ENCODE results near the gene MAEA.
"Not testable (repeated sequence)": the region's sequence is repeated elsewhere in the genome, so short reads cannot be mapped to it uniquely, and the experiment has no call there.

Gene MAEA

DNA sequence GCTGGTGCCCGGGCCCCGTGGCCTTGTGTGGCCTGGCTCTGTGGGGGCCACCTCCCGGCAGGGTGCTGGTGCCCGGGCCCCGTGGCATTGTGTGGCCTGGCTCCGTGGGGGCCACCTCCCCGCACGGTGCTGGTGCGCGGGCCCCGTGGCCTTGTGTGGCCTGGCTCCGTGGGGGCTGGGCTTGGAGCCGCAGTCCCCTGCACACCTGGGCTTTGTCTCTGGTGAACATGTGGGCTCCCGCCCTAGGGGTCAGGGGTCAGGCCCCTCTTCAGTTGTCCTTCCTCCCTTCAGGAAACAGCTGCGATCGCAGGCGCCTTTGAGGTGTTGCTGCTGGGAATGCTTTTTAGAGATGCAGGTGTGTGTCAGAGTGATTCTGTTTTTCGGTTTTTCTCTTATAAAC lies 74.5 kb downstream of the MAEA start:
- no peak for DNase-seq

DNA sequence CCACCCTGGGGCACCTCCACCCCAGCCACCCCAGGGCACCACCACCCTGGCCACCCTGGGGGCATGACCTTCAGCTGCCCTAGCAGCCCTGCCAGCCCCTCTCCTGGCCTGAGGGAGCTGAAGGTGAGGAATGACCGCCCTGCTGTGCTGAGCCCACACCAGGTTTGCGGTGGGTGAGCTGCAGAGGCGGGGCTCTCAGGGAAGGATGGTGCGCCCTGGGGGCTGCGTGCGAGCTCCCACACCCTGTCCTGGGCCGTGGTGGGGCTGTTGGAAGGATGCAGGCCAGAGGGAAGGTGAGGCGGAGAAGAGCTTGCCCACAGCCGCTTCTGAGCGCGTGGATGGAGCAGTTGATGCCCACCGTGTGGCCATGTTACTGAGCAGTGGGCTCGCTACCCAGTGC lies 75.1 kb downstream of the MAEA start:
- DNase-seq, result no peak

DNA sequence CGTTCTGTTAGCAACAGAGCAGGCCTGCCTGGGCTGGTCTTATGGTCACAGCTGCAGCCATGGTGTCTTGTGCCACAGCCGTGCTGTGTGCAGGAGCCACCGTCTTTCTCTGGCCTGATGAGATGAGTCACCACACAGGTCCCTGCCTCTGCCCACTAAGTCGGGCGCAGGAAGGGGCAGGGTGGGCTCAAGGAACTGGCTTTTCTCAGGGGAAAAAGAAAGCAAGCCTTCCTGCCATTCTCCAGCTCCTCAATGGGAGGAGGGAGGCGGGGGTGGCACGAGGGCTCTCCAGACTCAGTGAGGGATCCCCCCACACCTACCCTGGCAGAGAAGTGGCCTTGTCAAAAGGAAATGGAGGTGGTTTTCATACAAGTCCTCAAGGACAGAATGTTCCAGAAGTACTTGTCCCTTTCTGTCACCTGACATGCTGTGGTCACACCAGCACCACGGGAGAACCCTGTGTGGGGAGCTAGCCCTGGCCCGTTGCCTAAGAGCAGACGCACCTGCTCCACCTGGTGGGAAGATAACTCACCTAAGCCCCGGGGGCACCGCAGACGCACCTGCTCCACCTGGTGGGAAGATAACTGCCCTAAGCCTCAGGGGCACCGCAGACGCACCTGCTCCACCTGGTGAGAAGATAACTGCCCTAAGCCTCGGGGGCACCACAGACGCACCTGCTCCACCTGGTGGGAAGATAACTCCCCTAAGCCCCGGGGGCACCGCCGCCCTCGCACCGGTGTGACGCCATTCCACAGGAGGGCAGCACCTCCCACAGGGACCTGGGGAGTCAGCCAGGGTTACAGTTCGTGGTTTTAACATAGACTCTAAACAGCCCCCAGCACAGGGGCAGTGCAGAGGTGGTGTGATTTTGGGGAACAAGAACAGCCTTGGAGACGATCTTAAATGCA lies 75.8 kb downstream of the MAEA start:
- no peak for DNase-seq

DNA sequence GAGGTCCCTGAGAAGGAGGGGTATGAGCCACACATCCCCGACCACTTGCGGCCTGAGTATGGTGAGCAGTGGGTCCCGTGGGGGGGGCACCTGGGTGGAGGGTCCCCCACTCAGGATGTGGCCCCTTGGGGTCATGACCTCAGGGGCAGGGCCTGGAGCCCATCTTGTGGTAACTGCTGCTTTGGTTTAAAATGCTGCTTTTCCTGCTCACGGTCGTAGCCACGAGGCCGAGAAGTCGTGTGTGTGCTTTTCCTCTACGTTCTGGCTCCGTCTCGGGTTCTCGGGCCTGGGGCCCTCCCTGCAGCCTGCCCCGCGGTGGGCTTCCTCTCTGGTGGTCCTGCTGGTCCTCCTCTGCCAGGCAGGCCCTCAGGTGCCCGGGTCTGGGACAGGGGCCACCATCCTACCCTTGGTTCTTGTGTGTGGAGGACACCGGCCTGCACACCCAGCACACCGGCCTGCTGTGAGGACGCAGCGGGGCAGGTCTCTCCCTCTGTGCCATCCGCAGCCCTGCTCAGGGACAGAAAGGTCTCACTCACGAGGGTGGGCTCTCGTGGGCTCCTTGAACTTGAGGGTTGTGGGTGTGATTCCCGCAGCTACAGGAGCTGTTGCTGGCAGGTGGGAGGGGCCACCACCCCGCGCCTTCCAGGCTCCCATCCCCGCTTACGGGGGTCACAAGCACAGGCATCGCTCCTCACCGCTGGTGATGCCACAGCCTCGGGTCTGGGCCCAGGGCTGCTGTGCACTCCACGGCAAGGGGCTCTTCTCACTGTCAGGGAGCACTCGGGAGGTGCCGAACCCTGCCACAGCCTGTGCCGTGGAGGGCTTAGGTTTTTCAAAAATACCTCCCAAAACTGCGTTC lies 76.9 kb downstream of the MAEA start:
- no peak for DNase-seq

DNA sequence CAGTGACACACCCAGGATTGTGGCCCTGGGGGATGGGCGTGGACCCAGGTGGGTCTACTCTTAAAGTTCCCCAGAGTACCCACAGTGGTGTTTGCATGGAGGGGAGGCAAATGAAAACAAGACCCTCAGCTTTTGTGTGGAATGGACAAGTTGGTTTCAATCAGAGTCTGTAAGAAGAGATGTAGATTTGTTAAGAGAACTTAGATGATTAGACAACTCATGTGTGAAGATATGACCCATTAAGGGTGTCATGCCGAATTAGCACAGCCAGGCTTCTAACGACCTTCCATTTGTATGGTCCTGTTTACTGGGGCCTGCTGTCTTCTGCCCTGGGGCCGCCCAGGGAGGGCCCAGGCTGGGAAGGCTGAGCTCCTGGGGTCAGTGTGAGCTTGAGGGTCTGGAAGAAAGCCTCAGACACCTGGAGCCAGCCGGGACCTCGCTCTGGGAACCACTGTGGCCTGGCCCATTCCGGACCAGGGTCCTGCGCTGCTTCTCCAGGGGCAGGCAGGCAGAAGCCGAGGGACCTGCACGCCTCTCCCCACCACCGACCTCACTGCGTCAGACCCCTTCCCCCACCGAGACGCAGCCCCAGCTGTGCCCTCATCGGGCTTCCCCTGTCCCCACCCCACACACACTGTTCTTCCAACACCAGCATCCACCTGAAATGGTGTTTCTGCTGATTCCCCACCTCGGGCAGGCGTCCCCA lies 77.7 kb downstream of the MAEA start:
- no peak for DNase-seq

DNA sequence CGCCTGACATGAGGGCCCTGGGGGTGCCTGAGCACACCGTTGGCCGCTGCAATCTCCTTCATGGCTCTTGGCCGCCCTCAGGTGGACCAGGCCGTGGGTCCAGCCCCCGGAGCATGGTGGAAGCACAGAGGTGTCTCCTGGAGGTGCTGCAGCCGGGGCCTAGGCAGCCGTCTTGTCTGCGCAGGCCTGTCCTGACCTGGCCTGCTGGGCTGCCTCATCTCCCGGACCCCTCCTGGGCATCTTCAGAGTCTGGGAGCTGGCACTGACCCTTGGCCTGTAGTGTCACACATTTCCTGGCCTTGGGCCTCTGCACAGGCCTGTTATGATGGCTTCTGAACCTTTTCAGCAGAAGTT lies 78.2 kb downstream of the MAEA start:
- DNase-seq, result no peak

DNA sequence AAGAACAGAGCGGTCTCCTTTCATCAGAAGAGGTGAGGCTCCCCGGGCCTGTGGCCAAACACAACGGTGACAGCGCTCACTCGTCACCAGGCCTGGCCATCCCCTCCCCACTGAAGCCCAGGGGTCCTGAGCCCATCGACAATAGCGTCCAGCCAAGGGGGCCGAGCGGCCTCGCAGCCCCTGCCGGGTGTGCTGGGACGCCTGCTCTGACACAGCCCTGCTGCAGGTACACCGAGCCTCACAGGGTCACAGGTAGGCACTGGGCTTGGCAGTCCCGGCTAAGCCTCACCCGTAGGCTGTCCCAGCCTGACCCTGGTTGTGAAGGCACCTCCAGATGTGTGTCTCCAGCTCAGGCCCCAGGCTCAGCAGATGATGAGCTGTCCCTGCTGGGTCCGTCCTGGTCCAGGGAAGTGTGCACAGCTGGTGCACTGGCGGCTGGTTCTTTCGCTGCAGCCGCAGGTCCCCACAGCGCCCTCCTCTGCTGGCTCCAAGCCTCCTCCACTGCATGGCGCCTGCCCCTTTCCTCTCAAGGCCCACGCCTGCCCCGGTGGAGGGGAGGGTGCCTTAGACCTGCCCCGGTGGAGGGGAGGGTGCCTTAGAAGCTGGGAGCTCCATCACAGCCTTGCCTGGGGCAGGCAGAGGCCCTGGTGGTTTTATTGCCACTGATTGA lies 78.9 kb downstream of the MAEA start:
- no peak for DNase-seq

DNA sequence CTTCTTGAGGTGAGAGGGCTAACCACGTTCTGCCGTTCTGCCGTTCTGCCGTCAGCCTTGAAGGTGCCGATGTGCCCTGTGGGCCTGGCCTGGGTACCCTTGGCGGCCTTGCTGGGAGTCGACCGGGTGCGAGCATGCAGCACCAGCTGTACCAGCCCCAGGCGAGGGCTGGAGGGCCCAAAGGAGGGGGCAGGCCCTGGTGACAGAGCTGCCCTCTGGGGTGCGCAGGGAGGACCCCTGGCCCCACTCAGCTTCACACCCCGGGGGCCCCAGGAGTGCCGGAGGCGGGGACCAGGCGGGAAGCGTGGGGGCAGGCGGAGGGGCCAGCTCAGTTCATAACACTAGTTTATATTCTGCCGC lies 79.4 kb downstream of the MAEA start:
- no peak for DNase-seq

DNA sequence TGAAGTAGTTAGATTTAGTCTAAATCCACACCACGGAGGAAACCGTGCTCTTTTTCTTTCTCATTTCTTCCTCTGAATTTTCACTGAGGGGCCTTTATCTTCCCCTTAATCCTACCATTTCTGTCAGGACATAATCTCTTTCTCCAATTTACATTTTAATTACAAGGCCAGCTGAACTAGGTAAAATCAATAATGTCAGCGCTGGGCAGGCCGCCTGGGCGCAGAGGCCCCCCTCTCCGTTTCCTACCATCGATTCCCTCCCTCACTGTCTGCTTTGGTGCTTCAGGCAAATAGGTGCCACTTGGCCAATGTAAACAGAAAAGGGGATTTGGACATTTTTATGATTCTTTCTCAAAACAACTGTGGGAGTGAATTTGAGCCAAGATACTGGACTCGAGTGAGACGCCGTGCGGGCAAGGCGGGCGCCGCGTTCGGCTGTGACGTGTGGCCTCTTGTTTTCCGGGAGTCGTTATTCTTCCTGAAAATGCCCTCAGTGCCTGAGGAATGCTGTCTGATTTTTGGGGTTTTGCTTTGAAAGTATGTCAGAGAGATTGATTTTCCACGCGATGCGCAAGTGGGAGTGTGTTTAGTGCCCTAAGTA lies 79.9 kb downstream of the MAEA start:
- DNase-seq, result no peak

DNA sequence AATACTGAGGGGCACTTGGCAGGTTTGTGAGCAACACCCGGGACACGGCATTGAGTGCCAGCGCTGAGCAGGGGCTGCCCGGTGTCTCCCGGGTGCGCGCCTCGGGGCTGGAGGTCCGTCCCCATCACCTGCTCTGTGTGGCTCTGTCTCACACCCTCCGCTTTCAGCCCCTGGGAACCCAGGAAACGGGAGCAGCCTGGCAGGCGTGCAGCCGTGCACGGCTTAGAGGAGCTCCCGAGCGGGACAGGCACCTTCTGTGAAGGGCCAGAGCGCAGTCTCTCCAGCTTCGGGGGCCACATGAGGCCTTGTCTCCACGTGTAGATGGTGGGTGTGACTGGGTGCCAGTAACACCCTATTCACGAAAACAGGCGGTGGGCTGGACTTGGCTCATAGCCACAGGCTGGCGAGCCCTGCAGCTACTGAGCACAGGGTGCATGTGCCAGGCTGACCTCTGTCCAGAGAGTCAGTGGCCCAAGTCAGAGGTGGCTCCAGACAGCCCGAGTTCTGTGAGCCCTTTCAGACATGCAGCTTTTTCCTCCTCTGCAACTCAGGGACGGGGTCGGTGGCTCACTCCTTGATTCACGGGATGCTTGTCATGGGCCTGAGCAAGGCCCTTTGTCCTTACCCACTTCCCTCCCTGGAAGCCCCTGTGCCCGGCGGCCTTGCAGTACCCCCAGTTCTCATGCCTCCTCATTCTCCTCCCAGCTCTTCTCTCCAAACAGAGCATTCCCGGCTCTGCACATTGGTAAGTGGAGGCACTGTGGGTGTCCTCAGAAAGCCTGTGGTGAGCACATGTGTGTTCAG lies 80.8 kb downstream of the MAEA start:
- no peak for DNase-seq

DNA sequence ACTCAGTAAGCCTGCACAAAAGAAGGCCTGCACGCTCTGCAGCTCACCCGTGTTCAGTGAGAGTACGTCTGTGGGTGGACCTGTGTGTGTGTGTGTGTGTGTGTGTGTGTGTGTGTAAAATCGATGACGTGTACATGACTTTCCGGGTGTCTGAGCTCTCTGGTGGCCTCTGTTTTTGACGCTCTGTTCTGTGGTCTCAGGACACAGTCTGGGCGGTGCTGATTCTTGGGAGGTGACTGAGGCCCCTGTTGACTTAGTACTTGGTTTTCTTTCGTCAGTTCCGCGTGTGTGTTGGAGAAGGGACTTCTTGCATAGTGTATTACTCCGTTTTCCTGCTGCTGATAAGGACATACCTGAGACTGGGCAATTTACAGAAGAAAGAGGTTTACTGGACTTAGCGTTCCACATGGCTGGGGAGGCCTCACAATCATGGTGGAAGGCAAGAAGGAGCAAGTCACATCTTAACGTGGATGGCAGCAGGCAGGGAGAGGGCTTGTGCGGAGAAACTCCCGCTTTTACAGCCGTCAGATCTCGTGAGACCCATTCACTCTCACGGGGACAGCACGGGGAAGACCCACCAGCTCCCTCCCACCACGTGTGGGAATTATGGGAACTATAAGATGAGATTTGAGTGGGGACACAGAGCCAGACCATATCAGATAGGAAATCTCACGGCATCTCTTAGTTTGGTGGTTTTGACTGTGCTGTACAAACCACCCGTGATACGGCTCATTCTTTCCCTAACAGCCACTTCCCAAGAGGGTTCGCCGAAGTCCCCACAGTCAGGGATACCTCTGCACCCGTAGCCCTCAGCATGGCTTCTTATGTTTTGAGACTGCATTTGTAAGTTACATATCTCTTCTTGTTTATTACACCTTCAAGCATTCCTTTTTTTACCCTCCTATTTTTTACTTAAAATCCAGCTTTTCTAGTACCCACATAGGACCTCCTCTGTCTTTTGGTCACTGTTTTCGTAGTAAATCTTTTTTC lies 81.8 kb downstream of the MAEA start:
- DNase-seq, result no peak

DNA sequence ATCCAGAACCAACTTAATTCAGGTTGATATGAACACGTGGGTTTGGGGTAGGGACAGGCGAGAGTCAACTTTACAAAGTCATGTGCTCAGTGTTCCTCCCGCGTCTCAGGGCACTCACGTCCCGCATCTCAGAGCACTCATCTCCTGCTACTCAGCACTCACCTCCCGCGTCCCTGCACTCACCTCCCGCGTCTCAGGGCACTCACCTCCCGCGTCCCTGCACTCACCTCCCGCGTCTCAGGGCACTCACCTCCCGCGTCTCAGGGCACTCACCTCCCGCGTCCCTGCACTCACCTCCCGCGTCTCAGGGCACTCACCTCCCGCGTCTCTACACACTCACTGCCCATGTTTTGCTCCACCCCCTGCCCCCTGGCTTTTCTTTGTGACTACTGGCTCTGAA lies 82.9 kb downstream of the MAEA start:
- not testable (repeated sequence) for DNase-seq

DNA sequence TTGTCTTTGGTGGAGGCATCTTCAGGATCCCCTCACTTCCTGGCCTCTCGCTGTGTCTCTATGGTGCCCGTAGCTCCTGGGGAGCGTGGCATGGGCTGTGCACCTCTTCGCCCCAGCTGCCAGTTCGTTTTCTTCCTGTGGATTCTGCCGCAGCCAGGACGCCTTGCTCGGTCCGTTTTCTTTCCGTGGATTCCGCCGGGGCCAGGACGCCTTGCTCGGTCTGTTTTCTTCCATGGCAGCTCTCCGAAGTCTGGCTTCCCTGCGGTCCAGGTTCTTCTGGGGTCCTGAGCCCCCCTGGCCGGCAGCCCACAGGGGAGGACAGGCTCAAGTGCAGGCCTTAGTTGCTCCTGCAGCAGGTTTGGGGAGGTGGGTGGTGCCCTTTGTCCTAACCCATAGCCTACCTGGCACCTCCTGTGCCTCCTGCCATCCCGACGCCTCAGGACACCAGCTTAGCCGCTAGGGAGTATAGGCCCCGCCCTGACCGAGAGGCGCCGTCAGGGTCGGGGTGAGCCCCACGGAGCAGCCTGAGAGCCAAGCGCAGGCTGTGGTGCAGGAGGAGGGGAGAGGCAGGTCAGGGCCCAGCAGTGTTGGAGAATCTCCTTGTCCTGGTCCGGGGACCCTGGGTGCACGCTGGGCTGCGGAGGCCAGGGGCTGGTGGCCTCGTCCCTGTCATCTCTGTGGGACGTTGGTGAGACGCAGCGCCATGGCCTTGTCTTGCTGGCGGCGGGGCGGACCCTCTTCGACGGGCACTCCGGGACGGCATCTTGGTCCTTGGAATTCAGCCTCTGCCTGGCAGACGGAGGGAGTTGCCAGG lies 84.4 kb downstream of the MAEA start:
- DNase-seq, result no peak

DNA sequence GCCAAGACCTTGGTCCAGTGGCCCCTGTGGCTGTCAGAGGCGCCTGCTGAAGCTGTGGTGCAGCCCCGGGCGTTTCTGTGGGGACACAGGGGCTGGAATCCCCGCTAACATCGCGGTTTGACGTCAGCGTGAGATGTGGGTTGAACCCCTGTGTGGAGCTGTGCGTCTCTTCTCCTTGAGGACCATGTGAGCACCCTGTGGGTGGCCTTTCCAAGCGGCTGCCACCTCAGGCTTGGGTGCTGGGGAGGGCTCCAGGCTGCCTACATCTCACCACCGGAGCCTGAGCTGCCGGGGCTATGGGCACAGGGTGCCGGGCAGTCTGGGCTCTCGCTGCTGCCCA lies 85.0 kb downstream of the MAEA start:
- no peak for DNase-seq

DNA sequence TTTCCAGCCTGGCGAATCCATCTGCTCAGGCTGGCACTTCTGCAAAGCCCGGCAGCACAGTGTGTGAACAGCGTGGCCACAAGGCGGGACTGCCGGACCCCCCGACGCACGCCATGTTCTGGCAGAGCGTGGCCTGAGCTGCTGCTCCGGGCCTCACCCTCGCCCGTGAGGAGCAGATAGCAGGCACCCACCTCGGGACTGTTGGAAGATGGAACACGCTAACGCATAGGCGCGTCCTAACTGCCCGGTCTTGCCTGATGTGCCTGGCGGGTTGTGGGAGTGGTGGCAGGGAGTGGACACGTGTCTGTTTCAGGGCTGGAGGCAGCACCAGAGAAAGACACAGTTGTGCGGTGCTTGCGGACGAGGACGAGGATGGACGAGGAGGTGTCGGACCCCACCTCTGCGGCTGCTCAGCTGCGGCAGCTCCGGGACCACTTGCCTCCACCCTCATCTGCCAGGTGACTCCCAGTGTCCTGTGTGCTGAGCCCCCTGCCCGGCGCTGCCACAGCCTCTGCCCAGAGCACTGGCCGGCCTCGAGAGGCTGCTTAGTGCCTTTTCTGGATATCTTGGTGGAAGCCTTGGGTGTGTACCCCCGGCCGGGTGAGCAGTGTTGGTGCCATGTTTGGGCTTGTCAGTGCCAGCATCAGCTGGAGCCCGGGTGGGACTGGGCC lies 85.5 kb downstream of the MAEA start:
- no peak for DNase-seq

DNA sequence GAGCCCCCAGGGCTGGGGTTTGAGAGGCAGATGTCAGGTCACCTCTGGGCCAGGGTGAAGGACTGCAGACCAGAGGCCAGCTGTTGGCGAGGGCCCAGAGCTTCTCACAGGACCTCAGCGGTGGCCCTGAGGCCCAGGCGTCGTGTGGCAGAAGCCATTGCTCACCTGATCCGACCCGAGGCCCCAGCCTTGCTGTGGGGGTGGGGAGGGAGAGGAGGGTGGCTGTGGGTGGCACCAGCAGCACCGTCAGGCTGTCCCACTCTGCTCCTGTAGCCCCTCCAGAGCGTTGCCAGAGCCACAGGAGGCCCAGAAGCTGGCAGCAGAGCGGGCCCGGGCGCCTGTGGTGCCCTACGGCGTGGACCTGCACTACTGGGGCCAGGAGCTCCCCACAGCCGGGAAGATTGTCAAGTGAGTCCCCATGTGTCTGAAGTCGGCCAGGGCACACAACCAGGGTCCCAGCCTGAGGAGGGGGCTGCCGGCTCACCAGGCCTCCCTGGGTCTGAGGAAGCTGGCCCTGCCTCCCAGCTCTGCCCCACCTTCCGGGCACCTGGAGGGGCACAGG lies 86.2 kb downstream of the MAEA start:
- DNase-seq, result no peak

DNA sequence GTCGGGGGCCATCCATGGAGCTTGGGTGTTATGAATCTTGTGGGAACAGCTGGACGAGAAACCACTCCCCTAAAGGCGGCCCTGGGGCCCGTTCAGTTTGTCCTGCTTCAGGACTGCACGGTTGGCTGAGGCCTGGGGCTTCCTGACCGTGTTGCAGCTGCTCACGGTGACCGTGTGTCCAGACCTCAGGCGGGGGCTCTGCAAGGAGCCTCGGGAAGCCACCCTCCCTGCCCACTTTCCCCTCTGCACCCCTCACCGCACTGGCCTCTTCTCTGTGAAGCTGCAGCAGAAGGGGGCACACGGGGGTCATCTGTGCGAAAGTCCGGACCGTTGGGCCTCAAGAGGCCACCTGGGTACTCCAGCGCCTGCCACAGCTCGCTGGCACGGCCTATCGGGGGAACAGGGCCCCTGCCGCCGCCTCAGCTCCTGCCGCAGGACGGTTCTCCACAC lies 86.7 kb downstream of the MAEA start:
- no peak for DNase-seq
